Measurements from ENCODE around the gene CDKL5.

The CDKL5 gene

DNA sequence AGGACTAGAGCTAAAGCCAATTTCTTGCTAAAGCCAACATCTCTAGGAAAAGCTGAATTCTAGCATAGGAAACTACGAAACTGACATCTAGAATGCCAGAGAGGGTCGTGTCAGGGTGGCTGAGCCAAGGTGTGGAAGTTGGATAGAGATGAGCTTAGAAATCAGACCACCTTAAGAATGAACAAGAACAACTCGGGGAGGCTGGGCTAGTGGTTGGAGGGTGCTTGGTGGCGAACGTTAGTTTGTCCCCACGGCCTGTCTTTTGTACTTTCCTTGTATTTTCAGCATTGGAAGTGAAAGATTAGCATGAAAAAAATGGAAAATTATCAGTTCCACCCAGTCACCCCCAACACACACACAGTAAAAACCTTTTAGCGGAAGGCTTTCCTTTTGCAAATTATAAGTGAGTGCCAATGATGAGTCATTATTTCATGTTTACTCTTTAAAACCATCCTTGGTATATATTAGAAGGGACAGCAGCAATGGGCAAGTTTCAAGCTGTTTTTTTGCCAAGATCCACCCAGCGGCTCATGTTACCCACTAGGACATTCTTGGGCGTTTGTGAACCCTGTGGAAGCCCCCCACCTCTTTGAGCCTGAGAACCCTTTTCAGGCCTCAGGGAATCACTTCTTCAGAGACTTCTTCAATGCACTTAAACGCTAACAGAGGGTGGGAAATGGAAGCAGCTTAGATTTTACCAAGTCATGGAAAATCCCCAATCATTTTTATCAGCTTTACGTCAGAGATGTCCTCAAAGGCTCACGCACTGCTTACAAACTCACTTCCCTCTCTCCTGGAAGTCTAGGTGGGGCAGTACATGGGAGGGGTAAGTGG, 277.2 kb downstream of the CDKL5 start:
- DNase-seq, result no peak
